HCT116 (cell line): ENCODE measurements around the gene FOXO3. TPM values are rescaled to one million over a fixed set of nuclear protein-coding genes. Genes with fewer than 3 reads are reported as not detected.

Source experiments
- ATAC-seq: fragments of 200-7000 bp; cut with Tn5 transposase; 2 replicates; pipeline ENCODE4 v1.9.1; 2020; ENCODE audit warnings: mild to moderate bottlenecking, moderate library complexity
- BruUV-seq: library from RNA; stranded (reverse); fragments of 400-500 nt; replicated peaks from 2 replicates; lab custom pipeline; 2021; lab: Mats Ljungman, UMichigan
- CTCF ChIA-PET: fragments of 300-600 bp; sonication (Branson Sonifier 250); formaldehyde crosslinking; loops from one replicate; lab custom pipeline; 2021; ENCODE audit warnings: antibody characterized with exemption; lab: Charles Lee
- POLR2A ChIA-PET: fragments of 300-600, 350-600 bp; sonication (Branson Sonifier 250); formaldehyde crosslinking; loops from one replicate; lab custom pipeline; 2021; ENCODE audit warnings: antibody characterized with exemption; lab: Charles Lee
- RAD21 ChIA-PET, 2 experiments: fragments of 300-600 bp; sonication (Branson Sonifier 250); formaldehyde crosslinking; loops; one replicate each; lab custom pipeline; 2023; ENCODE audit warnings: low total read pairs in 2 of 2; ENCODE audit not compliant: uncharacterized antibody in 2 of 2, unreplicated experiment in 2 of 2, low non-redundant PET in 1 of 2; lab: Charles Lee
- DNase-seq: peaks from one replicate; pipeline ENCODE4 v3.0.0-alpha.2; 2010; ENCODE audit warnings: low read depth, low spot score
- H2AFZ ChIP-seq: fragments of 200-600 bp; shearing (Covaris generic), sonication (generic); 2 replicates; pipeline ENCODE4 v1.6.1; 2017; ENCODE audit warnings: low read depth, mixed run types, mixed read lengths, antibody characterized with exemption, low read length; ENCODE audit not compliant: poor library complexity, severe bottlenecking
- H3K27ac ChIP-seq: 2 replicates; pipeline ENCODE4 v1.5.1; 2012; ENCODE audit warnings: low read depth, low read length
- H3K27me3 ChIP-seq: fragments of 200-600 bp; sonication (generic); 2 replicates; pipeline ENCODE4 v1.6.1; 2016; ENCODE audit warnings: mixed run types, low read length, mixed read lengths; ENCODE audit not compliant: insufficient read depth
- H3K36me3 ChIP-seq, 2 experiments: fragments of 200-500 bp in 1 of 2; fragments of 200-600 bp in 1 of 2; sonication (Bioruptor generic) in 1 of 2; sonication (generic) in 1 of 2; 2 replicates each; pipeline versions ENCODE4 v1.5.1 to v1.6.1; 2014 to 2016; ENCODE audit warnings: low read length in 2 of 2, inconsistent platforms in 1 of 2, mixed read lengths in 1 of 2, mixed run types in 1 of 2; ENCODE audit not compliant: insufficient read depth in 2 of 2, control insufficient read depth in 1 of 2
- H3K4me1 ChIP-seq, 2 experiments: fragments of 200-600 bp in 1 of 2; sonication (generic) in 1 of 2; 2 replicates each; pipeline versions ENCODE4 v1.5.1 to v1.6.1; 2012 to 2017; ENCODE audit warnings: low read length in 2 of 2, inconsistent platforms in 1 of 2, mild to moderate bottlenecking in 1 of 2, mixed read lengths in 1 of 2, mixed run types in 1 of 2, moderate library complexity in 1 of 2; ENCODE audit not compliant: insufficient read depth in 2 of 2, control insufficient read depth in 1 of 2
- H3K4me2 ChIP-seq: fragments of 200-600 bp; sonication (generic); 2 replicates; pipeline ENCODE4 v1.6.1; 2017; ENCODE audit warnings: mixed run types, low read length, mixed read lengths
- H3K4me3 ChIP-seq, 2 experiments: fragments of 200-600 bp in 1 of 2; sonication (generic) in 1 of 2; replicated peaks in 1 of 2; 2 replicates each; pipeline ENCODE4 v1.5.1; 2011 to 2016; ENCODE audit warnings: low read length in 2 of 2, control low read depth in 1 of 2, low read depth in 1 of 2, mild to moderate bottlenecking in 1 of 2, mixed read lengths in 1 of 2, mixed run types in 1 of 2
- H3K79me2 ChIP-seq: fragments of 200-600 bp; sonication (generic); 2 replicates; pipeline ENCODE4 v1.6.1; 2017; ENCODE audit warnings: mild to moderate bottlenecking, mixed run types, low read length, moderate library complexity, mixed read lengths; ENCODE audit not compliant: insufficient read depth
- H3K9ac ChIP-seq: fragments of 200-600 bp; sonication (generic); 2 replicates; pipeline ENCODE4 v1.6.1; 2016; ENCODE audit warnings: low read length, mixed read lengths
- H3K9me2 ChIP-seq: fragments of 200-600 bp; sonication (generic), shearing (Covaris generic); 2 replicates; pipeline ENCODE4 v1.6.1; 2017; ENCODE audit warnings: mixed run types, mild to moderate bottlenecking, moderate library complexity; ENCODE audit not compliant: insufficient read depth
- H3K9me3 ChIP-seq, 2 experiments: fragments of 200-500 bp in 1 of 2; fragments of 200-600 bp in 1 of 2; sonication (Bioruptor generic) in 1 of 2; sonication (generic) in 1 of 2; 2 replicates each; pipeline ENCODE4 v1.6.1; 2014 to 2017; ENCODE audit warnings: low read length in 2 of 2, mixed read lengths in 2 of 2, inconsistent platforms in 1 of 2, low read depth in 1 of 2, mild to moderate bottlenecking in 1 of 2, mixed run types in 1 of 2, moderate library complexity in 1 of 2; ENCODE audit not compliant: control insufficient read depth in 1 of 2, insufficient read depth in 1 of 2
- H4K20me1 ChIP-seq: fragments of 200-600 bp; sonication (generic), shearing (Covaris generic); 2 replicates; pipeline ENCODE4 v1.6.1; 2017; ENCODE audit warnings: mixed run types, mild to moderate bottlenecking, moderate library complexity; ENCODE audit not compliant: insufficient read depth
- ATF3 ChIP-seq: IDR thresholded peaks from 2 replicates; pipeline ENCODE4 v1.6.1; 2012
- CBX3 ChIP-seq: IDR thresholded peaks from 2 replicates; pipeline ENCODE4 v1.6.1; 2012; ENCODE audit warnings: low read depth
- CEBPB ChIP-seq: IDR thresholded peaks from 2 replicates; pipeline ENCODE4 v1.6.1; 2012; ENCODE audit warnings: low read depth
- EGR1 ChIP-seq: IDR thresholded peaks from 2 replicates; pipeline ENCODE4 v1.6.1; 2012; ENCODE audit warnings: low read depth
- ELF1 ChIP-seq: IDR thresholded peaks from 2 replicates; pipeline ENCODE4 v1.6.1; 2012; ENCODE audit warnings: low read depth, borderline replicate concordance
- EZH2phosphoT487 ChIP-seq: fragments of 200-600 bp; IDR thresholded peaks from 2 replicates; pipeline ENCODE4 v1.6.1; 2018; ENCODE audit warnings: antibody characterized with exemption, borderline replicate concordance
- FOSL1 ChIP-seq: IDR thresholded peaks from 2 replicates; pipeline ENCODE4 v1.6.1; 2012; ENCODE audit warnings: low read depth
- JUND ChIP-seq: IDR thresholded peaks from 2 replicates; pipeline ENCODE4 v1.6.1; 2012
- POLR2A ChIP-seq: IDR thresholded peaks from 2 replicates; pipeline ENCODE4 v1.7.0; 2011; ENCODE audit warnings: borderline replicate concordance; ENCODE audit not compliant: insufficient read depth, insufficient read length; ENCODE audit errors: extremely low read depth
- POLR2AphosphoS5 ChIP-seq: IDR thresholded peaks from 2 replicates; pipeline ENCODE4 v1.6.1; 2011; ENCODE audit warnings: mild to moderate bottlenecking, low read depth, low read length, moderate library complexity
- RAD21 ChIP-seq: IDR thresholded peaks from 2 replicates; pipeline ENCODE4 v1.6.1; 2012; ENCODE audit warnings: low read depth, mild to moderate bottlenecking
- SIN3A ChIP-seq: IDR thresholded peaks from 2 replicates; pipeline ENCODE4 v1.6.1; 2012; ENCODE audit warnings: low read depth
- SRF ChIP-seq: IDR thresholded peaks from 2 replicates; pipeline ENCODE4 v1.6.1; 2012; ENCODE audit warnings: low read depth
- TCF7L2 ChIP-seq: IDR thresholded peaks from 2 replicates; pipeline ENCODE4 v1.7.0; 2011; ENCODE audit warnings: borderline replicate concordance, inconsistent platforms; ENCODE audit not compliant: insufficient read depth, insufficient read length; ENCODE audit errors: extremely low read depth
- YY1 ChIP-seq: IDR thresholded peaks from 2 replicates; pipeline ENCODE4 v1.6.1; 2011; ENCODE audit warnings: low read length, low read depth, moderate library complexity, mild to moderate bottlenecking; ENCODE audit not compliant: insufficient replicate concordance; ENCODE audit errors: extremely low read depth
- ZFX ChIP-seq: fragments of 450-650 bp; IDR thresholded peaks from 2 replicates; pipeline ENCODE4 v1.6.1; 2017
- ZNF274 ChIP-seq: fragments of 200-500 bp; sonication (Bioruptor generic); IDR thresholded peaks from 2 replicates; pipeline ENCODE4 v1.6.1; 2014; ENCODE audit warnings: mild to moderate bottlenecking, low read depth, low read length, inconsistent platforms
- intact Hi-C: fragments of 100-400 bp; cut with micrococcal nuclease; formaldehyde crosslinking; loops from 2 replicates; pipeline ENCODE4 v1.10.0; 2022
- total RNA-seq: library from RNA; stranded (reverse); gene quantifications from one replicate; pipeline ENCODE4 v1.2.1, GENCODE V29; 2021; ENCODE audit not compliant: unreplicated experiment
- TF ChIP-seq, protein P1 (sequence below): IDR thresholded peaks from 2 replicates; pipeline ENCODE4 v1.6.1; 2012; ENCODE audit warnings: low read depth
- TF ChIP-seq, protein P2 (sequence below): IDR thresholded peaks from 2 replicates; pipeline ENCODE4 v1.6.1; 2011; ENCODE audit warnings: mild to moderate bottlenecking, low read length, moderate library complexity; ENCODE audit not compliant: insufficient replicate concordance; ENCODE audit errors: extremely low read depth
- TF ChIP-seq, protein P3 (sequence below), 3 experiments: fragments of 200-600 bp in 1 of 3; sonication (generic) in 1 of 3; IDR thresholded peaks in 2 of 3; conservative IDR thresholded peaks in 1 of 3; 2 replicates each; pipeline ENCODE4 v1.5.1; 2012 to 2017; ENCODE audit warnings: low read depth in 2 of 3, low read length in 2 of 3, antibody characterized with exemption in 1 of 3, borderline replicate concordance in 1 of 3, control low read depth in 1 of 3, mild to moderate bottlenecking in 1 of 3, mixed read lengths in 1 of 3, mixed run types in 1 of 3, moderate library complexity in 1 of 3; ENCODE audit not compliant: insufficient read depth in 1 of 3

Gene FOXO3
- total RNA-seq, 1 experiment from 2014 or later: 40.0 TPM

- no peak overlapping the region for H3K9ac ChIP-seq
- H3K4me1 ChIP-seq: no peaks in the 10 kb centered on the region
- ChIA-PET POLR2A (no interaction called here), CTCF (no interaction called here), RAD21 (no interaction called here)
- H2AFZ ChIP-seq: no peak overlapping the region
- H3K27me3 ChIP-seq: no peaks in the 10 kb centered on the region
- no peak overlapping the region for H3K4me3 ChIP-seq
- no peak overlapping the region for H3K27ac ChIP-seq
- H3K9me3 ChIP-seq: no peaks in the 10 kb centered on the region
- no peak for DNase-seq
- peaks cover 53% of the 10 kb centered on the region for H3K79me2 ChIP-seq
- no peak for ATAC-seq
- no TSS peak for BruUV-seq
- H3K9me2 ChIP-seq: no peaks in the 10 kb centered on the region
- peaks cover 5% of the 10 kb centered on the region; the same call in 1 of the 2 replicates for H4K20me1 ChIP-seq
- no peaks in the 10 kb centered on the region for H3K36me3 ChIP-seq
- TF ChIP-seq SRF (no peak), JUND (no peak), FOSL1 (no peak), EGR1 (no peak), ELF1 (no peak), RAD21 (no peak), YY1 (no peak), ZNF274 (no peak), EZH2phosphoT487 (no peak), CBX3 (no peak), ATF3 (no peak), ZFX (no peak), SIN3A (no peak), TCF7L2 (no peak), CEBPB (no peak), POLR2A (no peak), POLR2AphosphoS5 (no peak)
- TF ChIP-seq, protein P1, sequence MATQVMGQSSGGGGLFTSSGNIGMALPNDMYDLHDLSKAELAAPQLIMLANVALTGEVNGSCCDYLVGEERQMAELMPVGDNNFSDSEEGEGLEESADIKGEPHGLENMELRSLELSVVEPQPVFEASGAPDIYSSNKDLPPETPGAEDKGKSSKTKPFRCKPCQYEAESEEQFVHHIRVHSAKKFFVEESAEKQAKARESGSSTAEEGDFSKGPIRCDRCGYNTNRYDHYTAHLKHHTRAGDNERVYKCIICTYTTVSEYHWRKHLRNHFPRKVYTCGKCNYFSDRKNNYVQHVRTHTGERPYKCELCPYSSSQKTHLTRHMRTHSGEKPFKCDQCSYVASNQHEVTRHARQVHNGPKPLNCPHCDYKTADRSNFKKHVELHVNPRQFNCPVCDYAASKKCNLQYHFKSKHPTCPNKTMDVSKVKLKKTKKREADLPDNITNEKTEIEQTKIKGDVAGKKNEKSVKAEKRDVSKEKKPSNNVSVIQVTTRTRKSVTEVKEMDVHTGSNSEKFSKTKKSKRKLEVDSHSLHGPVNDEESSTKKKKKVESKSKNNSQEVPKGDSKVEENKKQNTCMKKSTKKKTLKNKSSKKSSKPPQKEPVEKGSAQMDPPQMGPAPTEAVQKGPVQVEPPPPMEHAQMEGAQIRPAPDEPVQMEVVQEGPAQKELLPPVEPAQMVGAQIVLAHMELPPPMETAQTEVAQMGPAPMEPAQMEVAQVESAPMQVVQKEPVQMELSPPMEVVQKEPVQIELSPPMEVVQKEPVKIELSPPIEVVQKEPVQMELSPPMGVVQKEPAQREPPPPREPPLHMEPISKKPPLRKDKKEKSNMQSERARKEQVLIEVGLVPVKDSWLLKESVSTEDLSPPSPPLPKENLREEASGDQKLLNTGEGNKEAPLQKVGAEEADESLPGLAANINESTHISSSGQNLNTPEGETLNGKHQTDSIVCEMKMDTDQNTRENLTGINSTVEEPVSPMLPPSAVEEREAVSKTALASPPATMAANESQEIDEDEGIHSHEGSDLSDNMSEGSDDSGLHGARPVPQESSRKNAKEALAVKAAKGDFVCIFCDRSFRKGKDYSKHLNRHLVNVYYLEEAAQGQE: no peak
- TF ChIP-seq, protein P2, sequence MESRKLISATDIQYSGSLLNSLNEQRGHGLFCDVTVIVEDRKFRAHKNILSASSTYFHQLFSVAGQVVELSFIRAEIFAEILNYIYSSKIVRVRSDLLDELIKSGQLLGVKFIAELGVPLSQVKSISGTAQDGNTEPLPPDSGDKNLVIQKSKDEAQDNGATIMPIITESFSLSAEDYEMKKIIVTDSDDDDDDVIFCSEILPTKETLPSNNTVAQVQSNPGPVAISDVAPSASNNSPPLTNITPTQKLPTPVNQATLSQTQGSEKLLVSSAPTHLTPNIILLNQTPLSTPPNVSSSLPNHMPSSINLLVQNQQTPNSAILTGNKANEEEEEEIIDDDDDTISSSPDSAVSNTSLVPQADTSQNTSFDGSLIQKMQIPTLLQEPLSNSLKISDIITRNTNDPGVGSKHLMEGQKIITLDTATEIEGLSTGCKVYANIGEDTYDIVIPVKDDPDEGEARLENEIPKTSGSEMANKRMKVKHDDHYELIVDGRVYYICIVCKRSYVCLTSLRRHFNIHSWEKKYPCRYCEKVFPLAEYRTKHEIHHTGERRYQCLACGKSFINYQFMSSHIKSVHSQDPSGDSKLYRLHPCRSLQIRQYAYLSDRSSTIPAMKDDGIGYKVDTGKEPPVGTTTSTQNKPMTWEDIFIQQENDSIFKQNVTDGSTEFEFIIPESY: no peak
- TF ChIP-seq, protein P3, sequence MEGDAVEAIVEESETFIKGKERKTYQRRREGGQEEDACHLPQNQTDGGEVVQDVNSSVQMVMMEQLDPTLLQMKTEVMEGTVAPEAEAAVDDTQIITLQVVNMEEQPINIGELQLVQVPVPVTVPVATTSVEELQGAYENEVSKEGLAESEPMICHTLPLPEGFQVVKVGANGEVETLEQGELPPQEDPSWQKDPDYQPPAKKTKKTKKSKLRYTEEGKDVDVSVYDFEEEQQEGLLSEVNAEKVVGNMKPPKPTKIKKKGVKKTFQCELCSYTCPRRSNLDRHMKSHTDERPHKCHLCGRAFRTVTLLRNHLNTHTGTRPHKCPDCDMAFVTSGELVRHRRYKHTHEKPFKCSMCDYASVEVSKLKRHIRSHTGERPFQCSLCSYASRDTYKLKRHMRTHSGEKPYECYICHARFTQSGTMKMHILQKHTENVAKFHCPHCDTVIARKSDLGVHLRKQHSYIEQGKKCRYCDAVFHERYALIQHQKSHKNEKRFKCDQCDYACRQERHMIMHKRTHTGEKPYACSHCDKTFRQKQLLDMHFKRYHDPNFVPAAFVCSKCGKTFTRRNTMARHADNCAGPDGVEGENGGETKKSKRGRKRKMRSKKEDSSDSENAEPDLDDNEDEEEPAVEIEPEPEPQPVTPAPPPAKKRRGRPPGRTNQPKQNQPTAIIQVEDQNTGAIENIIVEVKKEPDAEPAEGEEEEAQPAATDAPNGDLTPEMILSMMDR (IDR thresholded peaks at IDR 0.05 in 2 of 3, conservative IDR thresholded peaks at IDR 0.05 in 1 of 3; ENCODE audit: borderline replicate concordance in 1 of 3, insufficient read depth in 1 of 3, low read depth in 2 of 3, low read length in 2 of 3): no peak
- H3K4me2 ChIP-seq: no peak overlapping the region
- intact Hi-C loops: no loop called here
Measured at GRCh38 chr6:108653949-108654348, 93.2 kb downstream of the FOXO3 start.
